Effector memory CD4-positive, alpha-beta T cell (primary cell): ENCODE results near the gene CELF5.

Source experiments
- DNase-seq, 3 donors: peaks; one replicate each; pipeline ENCODE4 v3.0.0-alpha.2; 2020
- H3K27ac ChIP-seq: 2 replicates; pipeline ENCODE4 v1.7.0; 2013; ENCODE audit warnings: mild to moderate bottlenecking, low read length, moderate library complexity; ENCODE audit not compliant: insufficient read depth, poor library complexity, severe bottlenecking
- H3K27me3 ChIP-seq: replicated peaks from 2 replicates; pipeline ENCODE4 v1.7.0; 2013; ENCODE audit warnings: mild to moderate bottlenecking, low read length; ENCODE audit not compliant: insufficient read depth, control insufficient read depth, poor library complexity, severe bottlenecking
- H3K36me3 ChIP-seq: 2 replicates; pipeline ENCODE4 v1.7.0; 2013; ENCODE audit warnings: mild to moderate bottlenecking, low read length, moderate library complexity; ENCODE audit not compliant: control insufficient read depth, insufficient read depth
- H3K4me1 ChIP-seq: 2 replicates; pipeline ENCODE4 v1.7.0; 2013; ENCODE audit warnings: low read length, mild to moderate bottlenecking; ENCODE audit not compliant: control insufficient read depth, insufficient read depth, poor library complexity, severe bottlenecking
- H3K4me3 ChIP-seq: 2 replicates; pipeline ENCODE4 v1.7.0; 2013; ENCODE audit warnings: low read length, low read depth, mild to moderate bottlenecking; ENCODE audit not compliant: insufficient read depth, poor library complexity, severe bottlenecking
- H3K9me3 ChIP-seq: 2 replicates; pipeline ENCODE4 v1.7.0; 2013; ENCODE audit warnings: mild to moderate bottlenecking, low read length, moderate library complexity; ENCODE audit not compliant: control insufficient read depth
- total RNA-seq, 3 donors: gene quantifications; one replicate each; lab custom pipeline; 2026; lab: John Stamatoyannopoulos, UW

Gene CELF5
- 0.17 to 0.97 (median 0.17) reads per million in 3 donors for total RNA-seq

- no peak within 1 kb of the TSS for H3K4me3 ChIP-seq
- no peaks in the 10 kb centered on the region for H3K9me3 ChIP-seq
- H3K36me3 ChIP-seq, result no peaks in the 10 kb centered on the region
- no peaks in the 10 kb centered on the region for H3K4me1 ChIP-seq
- H3K27ac ChIP-seq, result no peak within 1 kb of the TSS
- peaks cover 37% of the 10 kb centered on the region for H3K27me3 ChIP-seq
- DNase-seq, result peak; percentile 29 to 50 (median 34)
These were observed at the start of gene CELF5 for GRCh38 chr19:3224346-3225168. Gene CELF5, plus strand, starts transcription at chr19:3224661. Its CDS starts 79 bp downstream, at chr19:3224740.

GRCh38 chr19:3175781-3176714 lies 48.4 kb upstream of the CELF5 start:
- H3K27me3 ChIP-seq, result no peaks in the 10 kb centered on the region

GRCh38 chr19:3176715-3177501 lies 47.6 kb upstream of the CELF5 start:
- Histone ChIP-seq H3K4me3 (peak overlapping the region; percentile 31), H3K9me3 (no peaks in the 10 kb centered on the region), H3K36me3 (peaks cover 8% of the 10 kb centered on the region), H3K27ac (peak overlapping the region; percentile 86), H3K4me1 (peaks cover 19% of the 10 kb centered on the region), H3K27me3 (no peaks in the 10 kb centered on the region)
- peak; percentile 51 to 71 (median 64) for DNase-seq

More at GRCh38 chr19:3175781-3176714, 48.4 kb upstream of the CELF5 start:
- H3K9me3 ChIP-seq, result no peaks in the 10 kb centered on the region
- H3K27ac ChIP-seq, result peak overlapping the region; percentile 86
- H3K4me1 ChIP-seq, result peaks cover 15% of the 10 kb centered on the region
- peak; percentile 25 to 42 (median 29) for DNase-seq
- H3K4me3 ChIP-seq, result peak overlapping the region; percentile 31
- peaks cover 6% of the 10 kb centered on the region for H3K36me3 ChIP-seq

GRCh38 chr19:3178377-3178972 lies 46.0 kb upstream of the CELF5 start, which contains the start of gene S1PR4:
Gene S1PR4, plus strand, starts transcription at chr19:3178769. Its CDS starts 24 bp downstream, at chr19:3178793.
- peaks cover 29% of the 10 kb centered on the region for H3K4me1 ChIP-seq
- H3K9me3 ChIP-seq, result no peaks in the 10 kb centered on the region
- H3K36me3 ChIP-seq, result peaks cover 8% of the 10 kb centered on the region
- H3K27ac ChIP-seq, result peak within 1 kb of the TSS; percentile 86
- peak within 1 kb of the TSS; percentile 96 for H3K4me3 ChIP-seq
- no peaks in the 10 kb centered on the region for H3K27me3 ChIP-seq
- DNase-seq, result peak; percentile 39 to 62 (median 61)

GRCh38 chr19:3178973-3179738 lies 45.3 kb upstream of the CELF5 start:
- Histone ChIP-seq H3K4me3 (peak overlapping the region; percentile 96), H3K27me3 (no peaks in the 10 kb centered on the region), H3K4me1 (peaks cover 31% of the 10 kb centered on the region), H3K36me3 (peaks cover 8% of the 10 kb centered on the region), H3K27ac (peak overlapping the region; percentile 85), H3K9me3 (no peaks in the 10 kb centered on the region)
- no peak for DNase-seq

- H3K27me3 ChIP-seq, result no peaks in the 10 kb centered on the region
- H3K4me3 ChIP-seq, result peak overlapping the region; percentile 96
- peaks cover 8% of the 10 kb centered on the region for H3K36me3 ChIP-seq
- peaks cover 38% of the 10 kb centered on the region for H3K4me1 ChIP-seq
- H3K27ac ChIP-seq, result peak overlapping the region; percentile 85
- no peaks in the 10 kb centered on the region for H3K9me3 ChIP-seq
- no peak for DNase-seq
These were observed 44.6 kb upstream of the CELF5 start for GRCh38 chr19:3179739-3180293.

- no peak overlapping the region for H3K4me3 ChIP-seq
- no peak for DNase-seq
- H3K27ac ChIP-seq, result no peak overlapping the region
- H3K9me3 ChIP-seq, result no peaks in the 10 kb centered on the region
- no peaks in the 10 kb centered on the region for H3K27me3 ChIP-seq
- H3K36me3 ChIP-seq, result peaks cover 8% of the 10 kb centered on the region
- peaks cover 57% of the 10 kb centered on the region for H3K4me1 ChIP-seq
These were observed 40.5 kb upstream of the CELF5 start for GRCh38 chr19:3183721-3184641.
